Measurements from ENCODE around the gene NOX4.

- TF ChIP-seq CTCF (IDR thresholded peaks at IDR 0.05) (no peak), POLR2AphosphoS5 (IDR thresholded peaks at IDR 0.05) (no peak)
These were observed 57.9 kb downstream of the NOX4 start for GRCh38 chr11:89433278-89433677.

Data from stomach (tissue), 4 donors.